Measurements from ENCODE around the gene BICDL2. TPM values are rescaled to one million over a fixed set of nuclear protein-coding genes. Genes with fewer than 3 reads are reported as not detected.

BICDL2 gene
- polyA plus RNA-seq, 1 of the 3 experiments (the other 2 are of a cell fraction), result not detected

- ChIA-PET CTCF (interaction anchor here (0.7 to 8.5 kb wide), 5 partner anchors 7 to 94 kb away, joined by 3 to 141 read pairs (median 3); no protein-coding TSS in a partner anchor), POLR2A (no interaction called here)
Observed at GRCh38 chr16:3038256-3038655, 1.5 kb upstream of the BICDL2 start.

More at GRCh38 chr16:3038256-3038655, 1.5 kb upstream of the BICDL2 start:
- H3K4me1 ChIP-seq (ENCODE audit: control insufficient read depth in 1 of 2, insufficient read depth in 2 of 2, low read depth in 1 of 2, low read length in 1 of 2), result no peaks in the 10 kb centered on the region
- no peaks in the 10 kb centered on the region for H4K20me1 ChIP-seq (ENCODE audit: insufficient read depth)
- DNase-seq, result peak; percentile 46
- H3K79me2 ChIP-seq (ENCODE audit: insufficient read depth), result no peaks in the 10 kb centered on the region
- H3K9me3 ChIP-seq, result no peaks in the 10 kb centered on the region
- H3K4me2 ChIP-seq, result no peak overlapping the region
- no peaks in the 10 kb centered on the region for H3K9me2 ChIP-seq
- H2AFZ ChIP-seq (ENCODE audit: low read depth), result no peak overlapping the region
- TF ChIP-seq GABPA (IDR thresholded peaks at IDR 0.05; ENCODE audit: low read depth) (no peak), TEAD4 (IDR thresholded peaks at IDR 0.05; ENCODE audit: borderline replicate concordance, insufficient read depth) (no peak), PBX3 (IDR thresholded peaks at IDR 0.05) (no peak), POLR2AphosphoS5 (IDR thresholded peaks at IDR 0.05; ENCODE audit: low read depth, low read length) (no peak), TAF1 (IDR thresholded peaks at IDR 0.05; ENCODE audit: borderline replicate concordance, low read depth, low read length) (no peak), CTCF (IDR thresholded peaks at IDR 0.05) (no peak), JUND (IDR thresholded peaks at IDR 0.05) (no peak), RCOR1 (IDR thresholded peaks at IDR 0.05; ENCODE audit: low read length) (no peak), SIN3A (IDR thresholded peaks at IDR 0.05; ENCODE audit: borderline replicate concordance, low read depth, low read length) (no peak), USF2 (IDR thresholded peaks at IDR 0.05; ENCODE audit: borderline replicate concordance, low read depth, low read length) (no peak), TCF12 (IDR thresholded peaks at IDR 0.05) (no peak), SMC3 (IDR thresholded peaks at IDR 0.05; ENCODE audit: low read depth, low read length) (no peak), USF1 (IDR thresholded peaks at IDR 0.05; ENCODE audit: borderline replicate concordance, low read depth) (no peak), MXI1 (IDR thresholded peaks at IDR 0.05; ENCODE audit: low read depth, low read length) (no peak), EZH2phosphoT487 (IDR thresholded peaks at IDR 0.05; ENCODE audit: borderline replicate concordance, low read depth) (no peak), YY1 (IDR thresholded peaks at IDR 0.05; ENCODE audit: low read depth) (no peak), CHD2 (IDR thresholded peaks at IDR 0.05; ENCODE audit: low read length, partially characterized antibody) (no peak)
- H3K4me3 ChIP-seq (ENCODE audit: low read depth in 2 of 2, low read length in 1 of 2), result no peak overlapping the region
- no peak overlapping the region for H3K9ac ChIP-seq
- H3K36me3 ChIP-seq (replicated peaks in 1 of 2; ENCODE audit: control insufficient read depth in 1 of 2, insufficient read depth in 2 of 2, low read length in 1 of 2), result no peaks in the 10 kb centered on the region
- 17% methylated on average over 10 of the region's 11 CpGs for WGBS (ENCODE audit: low lambda C conversion rate)
- H3F3A ChIP-seq (replicated peaks; ENCODE audit: insufficient read depth), result no peaks in the 10 kb centered on the region
- peaks cover 83% of the 10 kb centered on the region for H3K27me3 ChIP-seq (ENCODE audit: insufficient read depth)
- H3K27ac ChIP-seq (ENCODE audit: low read depth in 2 of 2, low read length in 1 of 2), result no peak overlapping the region

All from SK-N-SH (cell line).